MCF 10A (cell line): Measurements from ENCODE around the gene TMEM171. TPM values are rescaled to one million over a fixed set of nuclear protein-coding genes. Genes with fewer than 3 reads are reported as not detected.

Source experiments
- BruUV-seq: library from RNA; stranded (reverse); fragments of 400-500 nt; replicated peaks from 2 replicates; lab custom pipeline; 2021; lab: Mats Ljungman, UMichigan
- CTCF ChIA-PET: fragments of 300-600 bp; sonication (Branson Sonifier 250); formaldehyde crosslinking; extraction: SDS; loops from one replicate; lab custom pipeline; 2021; ENCODE audit warnings: antibody characterized with exemption, inconsistent platforms; lab: Yijun Ruan, JAX
- POLR2A ChIA-PET: fragments of 300-600, 350-650 bp; sonication (Branson Sonifier 250); formaldehyde crosslinking; extraction: SDS; loops from one replicate; lab custom pipeline; 2020; ENCODE audit warnings: antibody characterized with exemption, inconsistent platforms; lab: Yijun Ruan, JAX
- DNase-seq: peaks from one replicate; pipeline ENCODE4 v3.0.0-alpha.2; 2018; ENCODE audit not compliant: unreplicated experiment
- H3K27ac Mint-ChIP-seq: one replicate; pipeline ENCODE4 v1.8.0; 2022; ENCODE audit warnings: mild to moderate bottlenecking, low read depth, mixed read lengths; ENCODE audit not compliant: unreplicated experiment
- H3K27me3 Mint-ChIP-seq: one replicate; pipeline ENCODE4 v1.8.0; 2022; ENCODE audit warnings: mixed read lengths; ENCODE audit not compliant: insufficient read depth, unreplicated experiment
- H3K36me3 Mint-ChIP-seq: one replicate; pipeline ENCODE4 v1.8.0; 2022; ENCODE audit warnings: mild to moderate bottlenecking, moderate library complexity, mixed read lengths; ENCODE audit not compliant: insufficient read depth, unreplicated experiment
- H3K4me1 Mint-ChIP-seq: one replicate; pipeline ENCODE4 v1.8.0; 2022; ENCODE audit warnings: mixed read lengths; ENCODE audit not compliant: insufficient read depth, unreplicated experiment
- H3K4me3 Mint-ChIP-seq: one replicate; pipeline ENCODE4 v1.8.0; 2022; ENCODE audit warnings: mild to moderate bottlenecking, moderate library complexity, mixed read lengths; ENCODE audit not compliant: unreplicated experiment
- H3K9me3 Mint-ChIP-seq: one replicate; pipeline ENCODE4 v1.8.0; 2022; ENCODE audit warnings: mixed read lengths; ENCODE audit not compliant: unreplicated experiment
- CTCF ChIP-seq: fragments of 200-600 bp; IDR thresholded peaks from one replicate; pipeline ENCODE4 v1.8.0; 2022; ENCODE audit warnings: antibody characterized with exemption, mild to moderate bottlenecking; ENCODE audit not compliant: unreplicated experiment
- intact Hi-C: fragments of 100-400 bp; cut with micrococcal nuclease; formaldehyde crosslinking; loops from 2 replicates; pipeline ENCODE4 v1.14.1; 2022
- total RNA-seq: library from RNA; stranded (reverse); gene quantifications from 2 replicates; pipeline ENCODE4 v1.2.3, GENCODE V29; 2022

The TMEM171 gene
- total RNA-seq, 1 experiment from 2014 or later: 0.75 TPM

GRCh38 chr5:73122875-73123810 is 2.8 kb downstream of the TMEM171 start:
- H3K27ac Mint-ChIP-seq: no peak overlapping the region
- peak; percentile 48 for DNase-seq
- H3K4me3 Mint-ChIP-seq: no peak overlapping the region
- no peaks in the 10 kb centered on the region for H3K27me3 Mint-ChIP-seq
- no peaks in the 10 kb centered on the region for H3K36me3 Mint-ChIP-seq
- intact Hi-C loops: no loop called here
- CTCF ChIA-PET: interaction anchor here (0.6 to 1.1 kb wide), 2 partner anchors 40 to 160 kb away, joined by 3 to 6 read pairs; no protein-coding TSS in a partner anchor
- no peaks in the 10 kb centered on the region for H3K9me3 Mint-ChIP-seq
- POLR2A ChIA-PET: interaction anchor here (0.5 to 1.1 kb wide), 4 partner anchors 8 to 855 kb away, joined by 3 to 4 read pairs (median 3); no protein-coding TSS in a partner anchor
- no peaks in the 10 kb centered on the region for H3K4me1 Mint-ChIP-seq
- BruUV-seq: no TSS peak
- no peak for TF ChIP-seq CTCF

DNA sequence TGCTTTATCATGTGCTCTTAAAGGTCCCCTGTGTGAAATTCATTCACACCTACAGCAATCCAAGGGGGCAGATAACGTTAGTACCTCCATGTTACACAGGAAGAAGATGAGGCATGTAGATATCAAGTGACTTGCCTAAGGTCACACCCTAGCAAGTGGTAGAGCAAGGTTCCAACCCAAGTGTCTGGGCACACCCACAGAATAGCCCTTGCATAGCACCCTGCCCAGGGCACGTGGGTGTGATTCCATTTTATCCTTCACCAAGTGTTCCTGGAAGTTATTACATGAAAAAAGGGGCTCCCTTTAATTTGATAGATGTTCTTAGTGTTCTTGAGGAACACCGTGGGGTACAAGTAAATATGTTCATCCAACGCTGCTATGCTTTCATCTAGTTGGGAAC is 4.9 kb downstream of the TMEM171 start:
- intact Hi-C loops: no loop called here
- H3K27me3 Mint-ChIP-seq: no peaks in the 10 kb centered on the region

DNA sequence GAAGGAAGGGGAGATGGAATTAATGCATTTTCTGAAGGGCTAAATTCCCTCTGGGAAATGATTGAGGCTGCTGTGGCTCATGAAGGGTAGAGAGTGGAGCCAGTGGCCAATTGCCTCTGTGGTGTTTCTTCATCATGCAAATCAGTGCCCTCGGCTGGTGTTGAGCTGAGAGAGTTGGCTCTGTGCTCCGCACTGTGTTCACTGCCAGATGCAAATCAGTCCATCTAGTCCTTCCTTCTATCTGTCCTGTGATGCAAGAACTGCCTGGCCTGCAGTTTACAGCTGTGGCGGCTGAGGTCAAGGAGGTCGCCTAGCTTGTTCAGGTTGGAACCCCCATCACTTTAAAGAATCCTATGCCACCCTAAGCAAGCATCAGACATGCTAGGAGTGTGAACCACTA is 6.0 kb downstream of the TMEM171 start:
- Mint-ChIP-seq H3K9me3 (no peaks in the 10 kb centered on the region), H3K4me3 (no peak overlapping the region), H3K27me3 (no peaks in the 10 kb centered on the region), H3K36me3 (no peaks in the 10 kb centered on the region), H3K4me1 (no peaks in the 10 kb centered on the region), H3K27ac (no peak overlapping the region)
- TF ChIP-seq CTCF: no peak
- POLR2A ChIA-PET: interaction anchor here (1.8 kb wide), 1 partner anchor 11 kb away, joined by 4 read pairs; no protein-coding TSS in a partner anchor
- CTCF ChIA-PET: interaction anchor here (0.6 to 1.2 kb wide), 3 partner anchors 32 to 325 kb away, joined by 3 to 5 read pairs (median 4); no protein-coding TSS in a partner anchor
- DNase-seq: no peak
- intact Hi-C loops: no loop called here
- BruUV-seq: no TSS peak

More for the DNA sequence above, 4.9 kb downstream of the TMEM171 start:
- ChIA-PET POLR2A (interaction anchor here (0.6 kb wide), 1 partner anchor 12 kb away, joined by 3 read pairs; no protein-coding TSS in a partner anchor), CTCF (no interaction called here)
- BruUV-seq: no TSS peak
- no peak overlapping the region for H3K4me3 Mint-ChIP-seq
- no peaks in the 10 kb centered on the region for H3K9me3 Mint-ChIP-seq
- TF ChIP-seq CTCF: no peak
- no peak for DNase-seq
- H3K36me3 Mint-ChIP-seq: no peaks in the 10 kb centered on the region
- H3K4me1 Mint-ChIP-seq: no peaks in the 10 kb centered on the region
- no peak overlapping the region for H3K27ac Mint-ChIP-seq

DNA sequence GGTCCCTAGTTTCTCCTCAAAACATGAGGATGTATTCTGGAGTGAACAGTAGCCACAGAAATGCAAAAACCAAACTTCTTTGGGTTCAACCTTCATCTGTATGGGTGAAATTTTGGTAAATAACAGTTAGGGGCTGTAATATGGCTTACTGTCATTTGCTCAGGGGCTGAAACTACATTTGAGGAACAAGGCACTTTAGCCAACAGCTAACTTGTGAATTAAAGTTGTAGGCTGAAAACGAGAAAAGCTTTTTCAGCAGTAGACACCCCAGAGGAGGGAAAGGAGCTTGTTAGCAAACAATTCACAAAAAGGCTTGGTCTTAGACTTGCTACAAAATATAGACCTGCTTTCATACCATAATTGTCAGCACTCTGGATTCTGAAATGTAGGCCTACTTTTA is 6.6 kb downstream of the TMEM171 start:
- CTCF ChIA-PET: interaction anchor here (0.6 to 1.2 kb wide), 3 partner anchors 33 to 324 kb away, joined by 3 to 5 read pairs (median 4); no protein-coding TSS in a partner anchor

More for the DNA sequence above, 6.6 kb downstream of the TMEM171 start:
- H3K27me3 Mint-ChIP-seq: no peaks in the 10 kb centered on the region
- no peak for TF ChIP-seq CTCF
- H3K36me3 Mint-ChIP-seq: no peaks in the 10 kb centered on the region
- no peak overlapping the region for H3K4me3 Mint-ChIP-seq
- BruUV-seq: no TSS peak
- H3K4me1 Mint-ChIP-seq: no peaks in the 10 kb centered on the region
- DNase-seq: no peak
- H3K27ac Mint-ChIP-seq: no peak overlapping the region
- intact Hi-C loops: no loop called here
- H3K9me3 Mint-ChIP-seq: no peaks in the 10 kb centered on the region
- POLR2A ChIA-PET: interaction anchor here (1.8 kb wide), 1 partner anchor 11 kb away, joined by 4 read pairs; no protein-coding TSS in a partner anchor
